Measurements from ENCODE around the gene SPAG17. TPM values are rescaled to one million over a fixed set of nuclear protein-coding genes. Genes with fewer than 3 reads are reported as not detected.

Gene SPAG17
- total and polyA plus RNA-seq, 5 donors: 0.02 to 0.59 TPM; not detected in 3

DNA sequence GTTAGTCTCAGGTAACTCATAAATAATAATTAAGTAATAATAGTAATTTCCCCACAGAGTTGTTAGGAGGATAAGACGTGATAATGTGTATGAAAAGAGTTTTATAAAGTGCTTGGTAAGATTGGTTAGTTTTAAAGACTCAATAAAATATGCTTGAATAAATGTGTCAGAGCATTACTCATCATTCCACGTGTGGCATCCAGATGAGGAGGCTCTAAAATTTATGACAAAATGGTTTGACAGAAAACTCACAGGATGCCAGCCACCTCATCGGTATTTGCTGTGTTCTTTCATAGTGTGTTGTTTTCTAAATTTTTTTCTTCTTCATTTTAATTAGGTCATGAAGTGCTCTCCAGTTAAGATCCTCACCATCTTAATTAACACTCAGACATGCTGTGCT is 19.1 kb upstream of the SPAG17 start:
- no peaks in the 10 kb centered on the region for H3K27me3 ChIP-seq (ENCODE audit: control insufficient read depth, insufficient read depth)
- H3K27ac ChIP-seq (ENCODE audit: low read length): no peak overlapping the region
- ATAC-seq (no peak), DNase-seq (no peak)
- H3K4me3 ChIP-seq (ENCODE audit: low read length): no peak overlapping the region
- H3K9me3 ChIP-seq (ENCODE audit: control insufficient read depth, low read length): no peaks in the 10 kb centered on the region
- 75% methylated on average over 3 of the region's 3 CpGs for WGBS
- H3K4me1 ChIP-seq (ENCODE audit: control insufficient read depth, insufficient read depth, low read length): no peaks in the 10 kb centered on the region
- intact Hi-C loops (cut with DNase I): no loop called here

DNA sequence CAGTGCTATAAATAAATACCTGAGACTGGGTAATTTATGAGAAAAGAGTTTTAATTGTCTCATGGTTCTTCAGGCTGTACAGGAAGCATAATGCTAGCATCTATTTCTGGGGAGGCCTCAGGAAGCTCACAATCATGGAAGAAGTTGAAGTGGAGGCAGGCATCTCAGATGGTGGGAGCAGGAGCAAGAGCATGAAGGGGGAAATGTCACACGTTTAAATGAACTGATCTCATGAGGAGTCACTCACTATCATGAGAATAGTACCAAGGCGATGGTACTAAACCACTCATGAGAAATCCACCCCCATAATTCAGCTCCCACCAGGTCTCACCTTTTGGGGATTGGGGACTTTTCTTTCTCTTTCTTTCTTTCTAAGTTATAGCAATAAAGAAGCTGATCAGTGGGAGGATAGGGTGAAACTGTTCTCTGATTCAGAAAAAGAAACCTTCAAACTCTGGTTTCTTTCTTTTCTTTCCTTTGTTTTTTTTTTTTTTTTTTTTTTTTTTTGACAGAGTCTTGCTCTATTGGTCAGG is 17.1 kb upstream of the SPAG17 start:
- intact Hi-C loops (cut with DNase I): no loop called here
- DNase-seq (no peak), ATAC-seq (no peak)
- Histone ChIP-seq H3K4me3 (ENCODE audit: low read length) (no peak overlapping the region), H3K27me3 (ENCODE audit: control insufficient read depth, insufficient read depth) (no peaks in the 10 kb centered on the region), H3K27ac (ENCODE audit: low read length) (no peak overlapping the region), H3K9me3 (ENCODE audit: control insufficient read depth, low read length) (no peaks in the 10 kb centered on the region), H3K4me1 (ENCODE audit: control insufficient read depth, insufficient read depth, low read length) (no peaks in the 10 kb centered on the region)
- WGBS: 63% methylated on average over 2 of the region's 2 CpGs

DNA sequence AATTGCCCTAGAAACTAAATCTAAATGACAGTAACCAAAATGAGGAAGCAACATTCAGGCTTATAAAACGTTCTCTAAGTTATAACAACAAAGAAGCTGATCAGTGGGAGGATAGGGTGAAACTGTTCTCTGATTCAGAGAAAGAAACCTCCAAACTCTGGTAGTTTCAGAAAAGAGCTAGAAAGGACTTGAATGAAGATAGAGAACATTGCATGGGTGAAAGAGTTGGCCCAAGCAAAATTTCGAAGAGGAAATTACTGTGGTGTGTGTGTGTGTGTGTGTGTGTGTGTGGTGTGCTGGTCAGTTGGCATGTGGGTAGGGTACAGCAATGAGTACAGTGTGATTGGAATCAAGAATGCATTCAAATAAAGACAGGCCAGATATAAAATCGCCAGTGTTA is 16.5 kb upstream of the SPAG17 start:
- intact Hi-C loops (cut with DNase I): no loop called here
- Histone ChIP-seq H3K27ac (ENCODE audit: low read length) (no peak overlapping the region), H3K4me3 (ENCODE audit: low read length) (no peak overlapping the region), H3K27me3 (ENCODE audit: control insufficient read depth, insufficient read depth) (no peaks in the 10 kb centered on the region), H3K4me1 (ENCODE audit: control insufficient read depth, insufficient read depth, low read length) (no peaks in the 10 kb centered on the region), H3K9me3 (ENCODE audit: control insufficient read depth, low read length) (no peaks in the 10 kb centered on the region)
- WGBS: 60% methylated on average over 3 of the region's 3 CpGs
- ATAC-seq (no peak), DNase-seq (no peak)

DNA sequence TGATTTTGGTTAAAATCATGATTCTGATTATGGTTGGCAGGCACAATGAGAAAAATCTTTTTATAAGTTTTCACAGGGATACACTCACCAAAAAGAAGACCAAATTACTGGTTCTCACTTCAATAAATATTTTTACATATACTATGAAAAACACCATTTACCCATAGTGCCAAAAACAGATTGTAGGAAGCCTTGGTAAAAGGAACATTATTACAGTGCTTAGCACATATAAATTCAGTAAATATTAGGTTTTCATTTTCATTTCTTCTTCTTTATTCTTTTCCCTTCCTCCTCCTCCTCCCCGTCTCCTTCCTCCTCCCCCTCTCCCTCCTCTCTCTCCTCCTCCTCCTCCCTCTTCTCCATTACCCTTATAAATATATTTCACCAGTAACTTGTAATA is 15.8 kb upstream of the SPAG17 start:
- Histone ChIP-seq H3K9me3 (ENCODE audit: control insufficient read depth, low read length) (no peaks in the 10 kb centered on the region), H3K27me3 (ENCODE audit: control insufficient read depth, insufficient read depth) (no peaks in the 10 kb centered on the region), H3K4me3 (ENCODE audit: low read length) (no peak overlapping the region), H3K27ac (ENCODE audit: low read length) (no peak overlapping the region), H3K4me1 (ENCODE audit: control insufficient read depth, insufficient read depth, low read length) (no peaks in the 10 kb centered on the region)
- intact Hi-C loops (cut with DNase I): no loop called here
- DNase-seq (no peak), ATAC-seq (no peak)
- WGBS: 58% methylated on average over 1 of the region's 1 CpG

DNA sequence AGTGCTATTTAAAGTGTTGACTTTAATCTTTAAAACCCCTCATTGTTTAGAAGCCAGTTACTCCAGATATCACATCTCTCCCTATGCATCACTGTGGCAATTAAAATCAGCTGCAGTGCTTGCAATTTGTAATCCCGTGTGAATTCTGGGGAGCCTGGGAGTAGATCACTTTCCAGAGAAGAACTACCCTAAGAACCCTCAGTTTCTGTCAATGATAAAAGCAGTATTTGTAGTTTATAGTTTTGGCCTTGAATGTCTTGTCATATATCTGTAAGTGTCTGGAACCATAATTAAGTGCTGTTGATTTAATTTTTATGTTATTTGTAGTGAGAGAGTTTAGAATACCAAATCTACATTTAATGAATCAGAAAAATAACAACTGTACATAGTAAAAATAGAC is 5.5 kb upstream of the SPAG17 start:
- Histone ChIP-seq H3K4me3 (ENCODE audit: low read length) (no peak overlapping the region), H3K9me3 (ENCODE audit: control insufficient read depth, low read length) (no peaks in the 10 kb centered on the region), H3K27ac (ENCODE audit: low read length) (no peak overlapping the region), H3K4me1 (ENCODE audit: control insufficient read depth, insufficient read depth, low read length) (no peaks in the 10 kb centered on the region), H3K27me3 (ENCODE audit: control insufficient read depth, insufficient read depth) (no peaks in the 10 kb centered on the region)
- intact Hi-C loops (cut with DNase I): no loop called here
- WGBS: 64% methylated on average over 1 of the region's 1 CpG
- no peak for DNase-seq
- ATAC-seq: no peak

DNA sequence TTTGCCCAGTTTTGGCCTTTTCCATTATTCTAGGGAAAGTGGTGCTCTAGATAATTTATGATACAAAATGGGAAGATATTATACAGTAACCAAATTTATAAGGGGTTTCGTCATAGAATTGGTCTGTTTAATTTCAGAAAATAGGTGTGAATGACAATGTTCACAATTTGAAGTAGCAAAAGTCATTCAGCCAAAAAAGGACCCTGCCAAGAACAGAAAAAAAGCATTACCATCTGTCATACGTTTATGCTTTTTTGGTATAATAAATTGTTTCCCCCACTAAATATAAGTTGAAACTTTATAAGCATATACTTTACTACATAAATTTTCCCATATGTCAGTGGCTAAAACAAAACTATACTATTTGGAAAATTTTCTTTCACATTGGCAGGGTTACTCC is 4.5 kb upstream of the SPAG17 start:
- no peak overlapping the region for H3K27ac ChIP-seq (ENCODE audit: low read length)
- DNase-seq (no peak), ATAC-seq (no peak)
- intact Hi-C loops (cut with DNase I): no loop called here
- no peaks in the 10 kb centered on the region for H3K27me3 ChIP-seq (ENCODE audit: control insufficient read depth, insufficient read depth)
- no peaks in the 10 kb centered on the region for H3K4me1 ChIP-seq (ENCODE audit: control insufficient read depth, insufficient read depth, low read length)
- H3K9me3 ChIP-seq (ENCODE audit: control insufficient read depth, low read length): no peaks in the 10 kb centered on the region
- WGBS: 40% methylated on average over 2 of the region's 2 CpGs
- no peak overlapping the region for H3K4me3 ChIP-seq (ENCODE audit: low read length)

DNA sequence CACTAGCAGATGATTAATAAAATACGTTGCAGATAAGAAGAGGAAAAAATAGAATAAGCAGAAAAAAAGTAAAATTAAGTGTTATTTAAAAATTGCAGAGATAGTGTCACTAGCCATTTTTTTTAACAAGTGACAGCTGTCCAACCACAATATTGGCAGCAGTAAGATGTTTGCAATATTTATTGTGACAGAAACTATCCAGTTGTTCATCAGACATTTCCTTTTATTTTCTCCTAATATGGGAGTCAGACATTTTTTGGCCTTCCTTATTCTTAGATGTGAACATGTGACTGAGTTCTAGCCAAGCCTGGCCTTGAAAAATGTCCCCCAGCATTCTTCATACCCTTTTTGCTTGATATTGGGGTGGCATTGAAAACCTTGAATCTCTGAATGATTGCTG is 3.4 kb upstream of the SPAG17 start:
- ATAC-seq: no peak
- 45% methylated on average over 1 of the region's 1 CpG for WGBS

DNA sequence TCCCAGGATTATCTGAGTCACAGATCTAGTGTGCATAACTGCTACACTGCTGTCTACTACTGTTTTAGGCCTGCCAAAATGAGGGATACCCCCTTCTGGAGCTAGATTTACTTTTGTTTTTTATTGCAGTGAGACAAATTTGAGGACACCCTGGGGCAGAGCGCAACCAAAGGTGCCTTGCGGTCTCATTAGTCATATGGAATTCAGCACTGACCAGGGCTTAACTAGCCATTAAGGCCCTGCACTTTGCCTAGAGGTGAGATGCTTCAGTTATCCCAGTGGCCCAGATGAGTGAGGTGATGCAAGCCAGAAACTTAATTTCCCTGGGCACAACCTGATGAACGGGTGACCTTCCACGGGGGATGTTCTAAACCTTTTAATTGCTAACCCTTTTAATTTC is 998 bp upstream of the SPAG17 start:
- H3K27me3 ChIP-seq (ENCODE audit: control insufficient read depth, insufficient read depth): no peaks in the 10 kb centered on the region
- no peak for DNase-seq
- no peak for ATAC-seq
- no peak overlapping the region for H3K4me3 ChIP-seq (ENCODE audit: low read length)
- 93% methylated on average over 4 of the region's 4 CpGs for WGBS
- H3K9me3 ChIP-seq (ENCODE audit: control insufficient read depth, low read length): no peaks in the 10 kb centered on the region
- H3K27ac ChIP-seq (ENCODE audit: low read length): no peak overlapping the region
- intact Hi-C loops (cut with DNase I): no loop called here
- H3K4me1 ChIP-seq (ENCODE audit: control insufficient read depth, insufficient read depth, low read length): no peaks in the 10 kb centered on the region

More for the DNA sequence above, 3.4 kb upstream of the SPAG17 start:
- no peak for DNase-seq
- H3K9me3 ChIP-seq (ENCODE audit: control insufficient read depth, low read length): no peaks in the 10 kb centered on the region
- H3K4me1 ChIP-seq (ENCODE audit: control insufficient read depth, insufficient read depth, low read length): no peaks in the 10 kb centered on the region
- H3K4me3 ChIP-seq (ENCODE audit: low read length): no peak overlapping the region
- no peaks in the 10 kb centered on the region for H3K27me3 ChIP-seq (ENCODE audit: control insufficient read depth, insufficient read depth)
- no peak overlapping the region for H3K27ac ChIP-seq (ENCODE audit: low read length)
- intact Hi-C loops (cut with DNase I): no loop called here

DNA sequence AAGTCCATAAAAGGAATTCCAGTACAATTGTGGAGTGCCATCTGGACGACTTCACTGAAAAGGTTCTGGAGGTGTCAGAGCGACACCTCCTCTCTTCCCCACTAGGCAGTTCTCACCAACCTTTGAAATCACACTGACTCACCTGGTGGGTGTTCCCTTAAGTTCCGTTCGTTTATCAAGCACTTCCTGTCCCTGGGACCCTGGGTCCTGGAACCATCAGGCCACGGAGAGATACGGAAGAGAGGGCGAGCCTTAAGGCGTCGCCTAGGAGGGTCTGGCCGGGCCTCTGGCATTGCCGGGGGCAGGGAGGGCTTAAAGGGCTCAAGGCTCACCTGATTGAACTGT is 317 bp downstream of the SPAG17 start:
- DNase-seq: no peak
- Histone ChIP-seq H3K4me1 (ENCODE audit: control insufficient read depth, insufficient read depth, low read length) (no peaks in the 10 kb centered on the region), H3K27me3 (ENCODE audit: control insufficient read depth, insufficient read depth) (no peaks in the 10 kb centered on the region), H3K4me3 (ENCODE audit: low read length) (no peak overlapping the region), H3K27ac (ENCODE audit: low read length) (no peak overlapping the region), H3K9me3 (ENCODE audit: control insufficient read depth, low read length) (no peaks in the 10 kb centered on the region)
- intact Hi-C loops (cut with DNase I): no loop called here
- WGBS: 47% methylated on average over 11 of the region's 11 CpGs
- no peak for ATAC-seq

DNA sequence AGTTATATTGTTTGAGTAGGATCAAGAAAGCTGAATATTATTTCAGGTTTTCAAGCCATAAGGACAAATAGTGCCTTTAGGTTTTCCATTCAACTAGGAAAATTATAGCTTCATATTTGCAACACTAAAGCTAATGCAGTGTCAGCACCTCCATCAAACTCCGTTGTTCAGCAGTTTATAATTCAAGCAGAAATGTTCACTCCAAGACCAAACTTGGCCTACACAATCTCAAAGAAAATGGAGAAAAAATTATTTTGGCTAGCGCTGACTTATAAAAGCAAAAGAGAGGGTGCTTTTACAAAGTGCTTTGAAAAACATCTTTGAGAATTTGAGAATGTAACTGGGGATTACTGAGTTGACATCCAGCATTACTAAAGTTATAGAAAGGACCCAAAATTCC is 1.4 kb downstream of the SPAG17 start:
- WGBS: 75% methylated on average over 2 of the region's 2 CpGs

DNA sequence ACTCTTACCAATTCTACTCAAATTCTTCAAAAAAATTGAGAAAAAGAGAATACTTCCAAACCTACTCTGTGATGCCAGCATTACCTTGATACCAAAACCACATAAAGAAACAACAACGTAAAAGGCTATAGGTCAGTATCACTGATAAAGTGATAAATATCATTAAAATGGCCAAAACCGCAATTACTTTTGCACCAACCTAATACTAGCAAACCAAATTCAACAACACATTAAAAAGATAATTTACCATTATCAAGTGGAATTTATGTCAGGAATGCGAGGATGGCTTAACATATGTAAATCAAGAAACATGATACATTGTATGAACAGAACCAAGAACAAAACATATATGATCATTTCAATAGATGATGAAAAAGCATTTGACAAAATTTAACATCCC is 7.0 kb downstream of the SPAG17 start:
- Histone ChIP-seq H3K4me3 (ENCODE audit: low read length) (no peak overlapping the region), H3K9me3 (ENCODE audit: control insufficient read depth, low read length) (no peaks in the 10 kb centered on the region), H3K27ac (ENCODE audit: low read length) (no peak overlapping the region), H3K4me1 (ENCODE audit: control insufficient read depth, insufficient read depth, low read length) (no peaks in the 10 kb centered on the region), H3K27me3 (ENCODE audit: control insufficient read depth, insufficient read depth) (no peaks in the 10 kb centered on the region)
- whole genome bisulfite sequencing: 91% methylated on average over 3 of the region's 3 CpGs
- intact Hi-C loops (cut with DNase I): no loop called here
- DNase-seq (no peak), ATAC-seq (no peak)

More for the DNA sequence above, 1.4 kb downstream of the SPAG17 start:
- intact Hi-C loops (cut with DNase I): no loop called here
- H3K27ac ChIP-seq (ENCODE audit: low read length): no peak overlapping the region
- ATAC-seq: no peak
- no peaks in the 10 kb centered on the region for H3K4me1 ChIP-seq (ENCODE audit: control insufficient read depth, insufficient read depth, low read length)
- DNase-seq: no peak
- no peak overlapping the region for H3K4me3 ChIP-seq (ENCODE audit: low read length)
- no peaks in the 10 kb centered on the region for H3K9me3 ChIP-seq (ENCODE audit: control insufficient read depth, low read length)
- no peaks in the 10 kb centered on the region for H3K27me3 ChIP-seq (ENCODE audit: control insufficient read depth, insufficient read depth)

DNA sequence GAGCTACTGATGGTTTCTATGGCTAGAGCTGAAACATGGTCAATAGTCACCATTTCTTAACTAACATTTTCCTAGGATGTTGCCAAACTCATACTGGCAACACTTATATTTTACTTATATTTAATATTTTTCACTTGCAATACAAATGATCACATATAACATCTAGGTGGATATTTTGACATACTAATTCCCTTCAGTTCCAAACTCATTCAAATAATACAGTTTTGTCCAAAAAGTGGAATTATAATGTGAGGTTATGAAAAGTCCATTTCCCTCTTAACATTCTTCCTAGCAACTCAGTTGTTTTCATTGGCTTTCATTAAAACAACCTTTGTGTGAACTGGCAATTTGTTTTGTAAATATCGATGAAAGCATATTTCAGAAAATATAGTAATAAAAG is 16.0 kb downstream of the SPAG17 start:
- Histone ChIP-seq H3K27me3 (ENCODE audit: control insufficient read depth, insufficient read depth) (no peaks in the 10 kb centered on the region), H3K4me1 (ENCODE audit: control insufficient read depth, insufficient read depth, low read length) (no peaks in the 10 kb centered on the region), H3K27ac (ENCODE audit: low read length) (no peak overlapping the region), H3K9me3 (ENCODE audit: control insufficient read depth, low read length) (no peaks in the 10 kb centered on the region), H3K4me3 (ENCODE audit: low read length) (no peak overlapping the region)
- no peak for ATAC-seq
- no peak for DNase-seq
- WGBS: 48% methylated on average over 1 of the region's 1 CpG
- intact Hi-C loops (cut with DNase I): no loop called here
